K562 (cell line): ENCODE results near the gene ZKSCAN3. TPM values are rescaled to one million over a fixed set of nuclear protein-coding genes. Genes with fewer than 3 reads are reported as not detected.
A peak's percentile ranks its signal among the peaks of the same experiment; 100 is the strongest.

Experiments
- AFF4 ChIP-seq: sonication (generic); formaldehyde crosslinking; IDR thresholded peaks from 2 replicates; pipeline ENCODE4 v1.8.0; 2023; ENCODE audit warnings: mild to moderate bottlenecking, missing genetic modification reagents
- DMBX1 ChIP-seq: fragments of 250-450 bp; sonication (Bioruptor Pico); IDR thresholded peaks from 2 replicates; pipeline ENCODE4 v1.8.0; 2022; ENCODE audit warnings: inconsistent platforms, mild to moderate bottlenecking, moderate library complexity, borderline replicate concordance
- DPF2 ChIP-seq: fragments of 450-650 bp; IDR thresholded peaks from 2 replicates; pipeline ENCODE4 v1.6.1; 2016
- EP400 ChIP-seq: fragments of 450-650 bp; IDR thresholded peaks from 2 replicates; pipeline ENCODE4 v1.6.1; 2017; ENCODE audit warnings: antibody characterized with exemption, mild to moderate bottlenecking, moderate library complexity
- IRF2 ChIP-seq: sonication (generic); formaldehyde crosslinking; IDR thresholded peaks from 2 replicates; pipeline ENCODE4 v1.8.1; 2022; ENCODE audit warnings: mild to moderate bottlenecking, missing genetic modification reagents
- L3MBTL2 ChIP-seq: fragments of 450-650 bp; IDR thresholded peaks from 2 replicates; pipeline ENCODE4 v1.6.1; 2016; ENCODE audit warnings: mild to moderate bottlenecking, moderate library complexity
- MXD1 ChIP-seq: fragments of 250-450 bp; sonication (Bioruptor Pico); IDR thresholded peaks from 2 replicates; pipeline ENCODE4 v1.8.0; 2021; ENCODE audit warnings: borderline replicate concordance, mild to moderate bottlenecking, moderate library complexity; ENCODE audit not compliant: poor library complexity, severe bottlenecking
- NFIX ChIP-seq: fragments of 250-450 bp; sonication (Bioruptor Pico); IDR thresholded peaks from 2 replicates; pipeline ENCODE4 v1.4.0; 2020; ENCODE audit warnings: low read depth, mild to moderate bottlenecking, moderate library complexity
- NUFIP1 ChIP-seq: fragments of 450-650 bp; IDR thresholded peaks from 2 replicates; pipeline ENCODE4 v1.6.1; 2018; ENCODE audit not compliant: partially characterized antibody
- OTX1 ChIP-seq: fragments of 450-650 bp; formaldehyde crosslinking; IDR thresholded peaks from 2 replicates; pipeline ENCODE4 v1.4.0; 2022; ENCODE audit warnings: mild to moderate bottlenecking
- PCBP1 ChIP-seq: fragments of 200-400 bp; formaldehyde crosslinking; IDR thresholded peaks from 2 replicates; pipeline ENCODE4 v1.6.1; 2018; ENCODE audit warnings: mild to moderate bottlenecking, low read depth, low read length; ENCODE audit not compliant: poor library complexity, severe bottlenecking
- RFX5 ChIP-seq: IDR thresholded peaks from 2 replicates; pipeline ENCODE4 v1.6.1; 2011; ENCODE audit warnings: low read depth, mild to moderate bottlenecking, improper control_type of control experiment, low read length
- SMAD4 ChIP-seq: fragments of 250-450 bp; sonication (Bioruptor Pico); conservative IDR thresholded peaks from 2 replicates; pipeline ENCODE4 v1.8.0; 2021; ENCODE audit warnings: inconsistent platforms, mild to moderate bottlenecking, moderate library complexity
- SMC3 ChIP-seq: conservative IDR thresholded peaks from 2 replicates; pipeline ENCODE4 v1.6.1; 2011; ENCODE audit warnings: low read depth, low read length, improper control_type of control experiment; ENCODE audit not compliant: insufficient read depth
- TEAD1 ChIP-seq, 2 experiments: fragments of 450-650 bp in 1 of 2; sonication (generic) in 1 of 2; formaldehyde crosslinking; IDR thresholded peaks; 2 replicates each; pipeline versions ENCODE4 v1.4.0 to v1.8.0; 2020 to 2022; ENCODE audit warnings: mild to moderate bottlenecking in 2 of 2, missing genetic modification reagents in 1 of 2
- YY1 ChIP-seq, 3 experiments: IDR thresholded peaks; 2 replicates each; pipeline ENCODE4 v1.6.1; 2011; ENCODE audit warnings: low read length in 2 of 3, mild to moderate bottlenecking in 2 of 3, moderate library complexity in 2 of 3, borderline replicate concordance in 1 of 3, control low read depth in 1 of 3, low read depth in 1 of 3; ENCODE audit not compliant: insufficient read depth in 3 of 3, insufficient replicate concordance in 2 of 3, control insufficient read depth in 1 of 3, insufficient read length in 1 of 3; ENCODE audit errors: extremely low read depth in 1 of 3
- ZBTB11 ChIP-seq, 3 experiments: fragments of 200-800 bp in 1 of 3; fragments of 250-450 bp in 1 of 3; fragments of 450-650 bp in 1 of 3; sonication (Bioruptor Pico) in 1 of 3; sonication (Bioruptor generic) in 1 of 3; formaldehyde crosslinking in 1 of 3; IDR thresholded peaks; 2 replicates each; pipeline versions ENCODE4 v1.6.1 to v1.8.0; 2016 to 2022; ENCODE audit warnings: mild to moderate bottlenecking in 2 of 3, missing genetic modification characterization in 2 of 3, missing compliant biosample characterization in 1 of 3, moderate library complexity in 1 of 3
- ZEB2 ChIP-seq: fragments of 450-650 bp; IDR thresholded peaks from 2 replicates; pipeline ENCODE4 v1.6.1; 2016
- ZNF134 ChIP-seq: fragments of 250-450 bp; sonication (Bioruptor Pico); conservative IDR thresholded peaks from 2 replicates; pipeline ENCODE4 v1.4.0; 2020
- ZNF184 ChIP-seq: sonication (generic); formaldehyde crosslinking; IDR thresholded peaks from 2 replicates; pipeline ENCODE4 v1.5.0; 2020; ENCODE audit warnings: missing genetic modification reagents
- ZNF764 ChIP-seq: fragments of 250-450 bp; sonication (Bioruptor Pico); IDR thresholded peaks from 2 replicates; pipeline ENCODE4 v1.4.0; 2020; ENCODE audit warnings: low read depth, mild to moderate bottlenecking, moderate library complexity
- polyA plus RNA-seq, 8 experiments: library from polyadenylated mRNA; depleted of rRNA in 4 of 8; stranded (reverse) in 5 of 8; unstranded in 3 of 8; fragments of >200 nt; fragmentation: Nextera tagmentation in 2 of 8; fragmentation: Illumina TruSeq in 1 of 8; extraction: Ambion mirVana in 2 of 8; extraction: Trizol in 1 of 8; gene quantifications; 2 replicates each; pipeline versions ENCODE4 v1.2.1 to v1.2.3, GENCODE V29; 2011 to 2014; ENCODE audit warnings: inconsistent platforms in 1 of 8, missing spikeins in 1 of 8
- total RNA-seq, 7 experiments: library from RNA; depleted of rRNA in 6 of 7; stranded (reverse); fragments of >200 nt in 6 of 7; fragmentation: Illumina TruSeq in 2 of 7; extraction: Trizol in 2 of 7; gene quantifications; 2 replicates each; pipeline versions ENCODE4 v1.2.1 to v1.2.3, GENCODE V29; 2011 to 2021; ENCODE audit warnings: low replicate concordance in 1 of 7

ZKSCAN3 gene
- total and polyA plus RNA-seq, 9 of the 15 experiments (the other 6 are each of a cell fraction or from before 2014, with no cell fraction given): 3.0 to 12.4 (median 10.2) TPM

GRCh38 chr6:28335040-28335563, 14.6 kb upstream of the ZKSCAN3 start (continued):
- TF ChIP-seq ZBTB11 (CRISPR knock-in tag; IDR thresholded peaks at IDR 0.05) (peak in 1 of 3 experiments; percentile 85; a peak in 2 of 6 replicates), IRF2 (CRISPR knock-in tag) (no peak), ZNF764 (CRISPR knock-in tag) (no peak), ZEB2 (0 out of 2 replicates have a peak, but pooled peaks have one; percentile 13), AFF4 (CRISPR knock-in tag) (no peak), EP400 (no peak; the same call in 1 of the 2 replicates), OTX1 (no peak), L3MBTL2 (no peak), DPF2 (peak; percentile 98), RFX5 (no peak), ZNF134 (CRISPR knock-in tag) (no peak), ZNF184 (CRISPR knock-in tag) (no peak), YY1 (IDR thresholded peaks at IDR 0.05; ENCODE audit: borderline replicate concordance in 1 of 3, control insufficient read depth in 1 of 3, extremely low read depth in 1 of 3, insufficient read depth in 3 of 3, insufficient read length in 1 of 3, insufficient replicate concordance in 2 of 3, low read depth in 1 of 3, low read length in 2 of 3) (no peak), DMBX1 (peak; percentile 95), TEAD1 (CRISPR knock-in tag; IDR thresholded peaks at IDR 0.05) (peak in 1 of 2 experiments; percentile 72; a peak in 2 of 4 replicates), SMC3 (no peak), MXD1 (CRISPR knock-in tag) (no peak), SMAD4 (CRISPR knock-in tag) (peak; percentile 83), NUFIP1 (peak; percentile 20), PCBP1 (no peak), NFIX (CRISPR knock-in tag) (no peak)
